ENCODE measurements around the gene CD81. TPM values are rescaled to one million over a fixed set of nuclear protein-coding genes. Genes with fewer than 3 reads are reported as not detected.

CD81 gene
- total and polyA plus RNA-seq, 2 donors (not counting 1 experiment from before 2014, with no cell fraction given) = 438 to 611 TPM

DNA sequence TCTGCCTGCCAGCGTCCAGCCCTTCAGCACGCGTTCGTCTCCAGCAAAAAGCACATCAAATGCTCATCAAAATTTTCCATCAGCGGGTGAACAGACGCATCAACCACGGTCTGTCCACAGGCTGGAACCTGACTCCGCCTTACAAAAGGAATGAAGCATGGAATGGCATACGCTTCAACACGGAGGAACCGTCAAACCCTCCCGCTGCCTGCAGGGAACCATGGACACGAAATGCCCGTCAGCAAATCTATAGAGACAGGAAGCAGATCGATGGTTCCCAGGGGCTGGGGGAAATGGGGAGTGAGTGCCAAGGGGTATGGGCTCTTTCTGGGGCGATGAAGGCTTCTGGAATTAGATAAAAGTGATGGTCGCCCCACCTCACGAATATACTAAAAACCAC lies 39.7 kb downstream of the CD81 start:
- no peaks in the 10 kb centered on the region for H3K27me3 ChIP-seq (ENCODE audit: control insufficient read depth, insufficient read depth, low read length)
- H2AFZ ChIP-seq (ENCODE audit: low read length) = no peak overlapping the region
- H3K27ac ChIP-seq (ENCODE audit: insufficient read depth, low read length) = no peak overlapping the region
- TF ChIP-seq, protein P1, sequence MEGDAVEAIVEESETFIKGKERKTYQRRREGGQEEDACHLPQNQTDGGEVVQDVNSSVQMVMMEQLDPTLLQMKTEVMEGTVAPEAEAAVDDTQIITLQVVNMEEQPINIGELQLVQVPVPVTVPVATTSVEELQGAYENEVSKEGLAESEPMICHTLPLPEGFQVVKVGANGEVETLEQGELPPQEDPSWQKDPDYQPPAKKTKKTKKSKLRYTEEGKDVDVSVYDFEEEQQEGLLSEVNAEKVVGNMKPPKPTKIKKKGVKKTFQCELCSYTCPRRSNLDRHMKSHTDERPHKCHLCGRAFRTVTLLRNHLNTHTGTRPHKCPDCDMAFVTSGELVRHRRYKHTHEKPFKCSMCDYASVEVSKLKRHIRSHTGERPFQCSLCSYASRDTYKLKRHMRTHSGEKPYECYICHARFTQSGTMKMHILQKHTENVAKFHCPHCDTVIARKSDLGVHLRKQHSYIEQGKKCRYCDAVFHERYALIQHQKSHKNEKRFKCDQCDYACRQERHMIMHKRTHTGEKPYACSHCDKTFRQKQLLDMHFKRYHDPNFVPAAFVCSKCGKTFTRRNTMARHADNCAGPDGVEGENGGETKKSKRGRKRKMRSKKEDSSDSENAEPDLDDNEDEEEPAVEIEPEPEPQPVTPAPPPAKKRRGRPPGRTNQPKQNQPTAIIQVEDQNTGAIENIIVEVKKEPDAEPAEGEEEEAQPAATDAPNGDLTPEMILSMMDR (conservative IDR thresholded peaks at IDR 0.05 in 1 of 2, IDR thresholded peaks at IDR 0.05 in 1 of 2; ENCODE audit: low read depth in 1 of 2, low read length in 2 of 2) = no peak
- TF ChIP-seq EZH2 (IDR thresholded peaks at IDR 0.05; ENCODE audit: low read length, missing control alignments) = no peak
- H3K4me1 ChIP-seq (ENCODE audit: control insufficient read depth, extremely low read depth, insufficient read depth, low read length) = no peaks in the 10 kb centered on the region
- no peaks in the 10 kb centered on the region for H4K20me1 ChIP-seq (ENCODE audit: control insufficient read depth, extremely low read depth, insufficient read depth, low read length)
- H3K4me3 ChIP-seq (replicated peaks in 1 of 4; ENCODE audit: control extremely low read depth in 1 of 4, insufficient read depth in 1 of 4, low read depth in 3 of 4, low read length in 4 of 4) = no peak overlapping the region
- no peaks in the 10 kb centered on the region for H3K36me3 ChIP-seq (ENCODE audit: control insufficient read depth, insufficient read depth, low read length)
- no peak overlapping the region for H3K4me2 ChIP-seq (ENCODE audit: extremely low read depth, insufficient read depth, low read length)
- H3K79me2 ChIP-seq (ENCODE audit: control insufficient read depth, insufficient read depth, low read length) = no peaks in the 10 kb centered on the region
- no peak overlapping the region for H3K9ac ChIP-seq (ENCODE audit: insufficient read depth, low read length)
- H3K9me3 ChIP-seq (ENCODE audit: control insufficient read depth, insufficient read depth, low read depth, low read length) = no peaks in the 10 kb centered on the region
- no peak for DNase-seq (ENCODE audit: low read depth in 2 of 2)

DNA sequence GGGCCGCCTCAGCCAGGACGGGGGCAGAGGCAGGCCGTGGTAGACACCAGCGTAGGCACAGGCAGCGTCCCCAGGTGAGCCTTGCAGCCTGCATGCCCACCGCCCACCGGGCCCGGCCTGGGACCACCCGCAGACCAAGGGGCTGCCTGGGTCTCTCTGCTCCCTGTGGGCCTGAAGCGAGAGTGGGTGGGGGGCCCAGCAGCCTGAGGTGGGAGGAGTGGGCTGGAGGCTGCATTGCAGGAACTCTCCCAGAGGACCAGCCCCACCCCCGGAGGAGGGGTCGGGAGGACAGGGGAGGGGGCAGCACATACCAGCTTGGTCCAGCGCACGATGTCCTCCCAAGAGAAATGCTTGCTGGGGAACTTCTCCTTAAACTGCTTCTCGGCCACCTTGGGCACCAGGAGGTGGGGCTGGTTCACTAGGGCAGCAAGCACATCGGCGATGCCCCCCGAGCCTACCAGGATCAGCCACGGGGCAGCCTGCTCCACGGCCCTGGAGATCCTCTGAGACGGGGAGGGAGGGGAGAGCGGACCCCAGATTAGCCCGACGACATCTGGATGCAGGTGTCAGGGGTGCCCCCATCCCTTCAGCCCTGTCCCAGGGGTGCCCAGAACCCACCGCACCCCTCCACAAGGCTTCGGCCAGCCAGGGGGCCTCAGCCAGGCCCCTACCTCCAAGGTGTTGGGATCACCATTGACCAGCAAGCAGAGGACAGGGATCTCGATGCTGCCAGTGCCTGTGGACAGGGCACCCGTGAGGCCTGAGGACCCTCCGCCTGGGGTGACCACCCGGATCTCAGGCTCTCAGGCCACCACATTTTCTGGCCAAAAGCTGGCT lies 41.0 kb downstream of the CD81 start:
- no peak overlapping the region for H3K4me2 ChIP-seq (ENCODE audit: extremely low read depth, insufficient read depth, low read length)
- no peak overlapping the region for H3K4me3 ChIP-seq (replicated peaks in 1 of 4; ENCODE audit: control extremely low read depth in 1 of 4, insufficient read depth in 1 of 4, low read depth in 3 of 4, low read length in 4 of 4)
- no peaks in the 10 kb centered on the region for H4K20me1 ChIP-seq (ENCODE audit: control insufficient read depth, extremely low read depth, insufficient read depth, low read length)
- H3K36me3 ChIP-seq (ENCODE audit: control insufficient read depth, insufficient read depth, low read length) = no peaks in the 10 kb centered on the region
- H2AFZ ChIP-seq (ENCODE audit: low read length) = no peak overlapping the region
- no peak overlapping the region for H3K9ac ChIP-seq (ENCODE audit: insufficient read depth, low read length)
- H3K27me3 ChIP-seq (ENCODE audit: control insufficient read depth, insufficient read depth, low read length) = no peaks in the 10 kb centered on the region
- H3K27ac ChIP-seq (ENCODE audit: insufficient read depth, low read length) = no peak overlapping the region
- no peak for TF ChIP-seq EZH2 (IDR thresholded peaks at IDR 0.05; ENCODE audit: low read length, missing control alignments)
- TF ChIP-seq, protein P1 (conservative IDR thresholded peaks at IDR 0.05 in 1 of 2, IDR thresholded peaks at IDR 0.05 in 1 of 2; ENCODE audit: low read depth in 1 of 2, low read length in 2 of 2) = no peak
- DNase-seq (ENCODE audit: low read depth in 2 of 2) = no peak
- no peaks in the 10 kb centered on the region for H3K9me3 ChIP-seq (ENCODE audit: control insufficient read depth, insufficient read depth, low read depth, low read length)
- H3K4me1 ChIP-seq (ENCODE audit: control insufficient read depth, extremely low read depth, insufficient read depth, low read length) = no peaks in the 10 kb centered on the region
- no peaks in the 10 kb centered on the region for H3K79me2 ChIP-seq (ENCODE audit: control insufficient read depth, insufficient read depth, low read length)

DNA sequence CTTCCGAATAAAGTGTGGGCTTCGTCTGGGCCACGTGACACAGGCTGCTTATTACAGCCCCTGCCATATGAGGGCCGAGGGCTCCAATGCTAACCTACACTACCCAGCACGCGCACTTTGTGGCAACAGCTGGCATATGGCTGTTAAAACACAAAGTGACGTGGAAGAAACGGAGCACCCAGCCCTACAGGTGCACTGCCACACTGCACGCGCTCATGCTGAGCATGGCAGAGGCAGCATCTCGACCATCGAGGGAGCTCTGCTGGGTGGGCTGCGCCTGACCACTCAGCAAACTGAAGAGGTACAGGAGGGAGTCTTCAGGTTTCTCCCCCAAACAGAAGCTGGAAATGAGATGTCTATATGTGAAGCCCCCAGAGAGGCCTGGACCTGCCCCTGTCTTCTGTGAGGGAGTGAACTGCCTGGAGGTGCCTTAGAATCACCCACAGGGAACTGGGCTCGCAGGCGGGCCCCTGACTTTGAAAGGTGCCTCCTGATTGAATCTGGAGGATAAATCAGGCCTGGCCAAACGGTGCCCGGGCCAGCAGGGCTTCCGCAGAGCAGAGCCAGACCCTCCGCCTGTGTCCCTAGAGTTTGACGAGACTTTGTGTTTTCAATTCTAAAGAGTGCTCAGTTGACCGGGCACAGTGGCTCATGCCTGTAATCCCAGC lies 41.7 kb downstream of the CD81 start:
- Histone ChIP-seq H3K27ac (ENCODE audit: insufficient read depth, low read length) (no peak overlapping the region), H3K27me3 (ENCODE audit: control insufficient read depth, insufficient read depth, low read length) (no peaks in the 10 kb centered on the region), H4K20me1 (ENCODE audit: control insufficient read depth, extremely low read depth, insufficient read depth, low read length) (no peaks in the 10 kb centered on the region), H3K36me3 (ENCODE audit: control insufficient read depth, insufficient read depth, low read length) (no peaks in the 10 kb centered on the region), H2AFZ (ENCODE audit: low read length) (no peak overlapping the region), H3K4me2 (ENCODE audit: extremely low read depth, insufficient read depth, low read length) (no peak overlapping the region), H3K9ac (ENCODE audit: insufficient read depth, low read length) (no peak overlapping the region), H3K4me3 (replicated peaks in 1 of 4; ENCODE audit: control extremely low read depth in 1 of 4, insufficient read depth in 1 of 4, low read depth in 3 of 4, low read length in 4 of 4) (no peak overlapping the region), H3K9me3 (ENCODE audit: control insufficient read depth, insufficient read depth, low read depth, low read length) (no peaks in the 10 kb centered on the region), H3K79me2 (ENCODE audit: control insufficient read depth, insufficient read depth, low read length) (no peaks in the 10 kb centered on the region), H3K4me1 (ENCODE audit: control insufficient read depth, extremely low read depth, insufficient read depth, low read length) (no peaks in the 10 kb centered on the region)
- no peak for DNase-seq (ENCODE audit: low read depth in 2 of 2)
- TF ChIP-seq EZH2 (IDR thresholded peaks at IDR 0.05; ENCODE audit: low read length, missing control alignments) = no peak
- TF ChIP-seq, protein P1 (conservative IDR thresholded peaks at IDR 0.05 in 1 of 2, IDR thresholded peaks at IDR 0.05 in 1 of 2; ENCODE audit: low read depth in 1 of 2, low read length in 2 of 2) = no peak
